ENCODE results near the gene MS4A2.
"Not testable (repeated sequence)": the region's sequence is repeated elsewhere in the genome, so short reads cannot be mapped to it uniquely, and the experiment has no call there.

MS4A2 gene

DNA sequence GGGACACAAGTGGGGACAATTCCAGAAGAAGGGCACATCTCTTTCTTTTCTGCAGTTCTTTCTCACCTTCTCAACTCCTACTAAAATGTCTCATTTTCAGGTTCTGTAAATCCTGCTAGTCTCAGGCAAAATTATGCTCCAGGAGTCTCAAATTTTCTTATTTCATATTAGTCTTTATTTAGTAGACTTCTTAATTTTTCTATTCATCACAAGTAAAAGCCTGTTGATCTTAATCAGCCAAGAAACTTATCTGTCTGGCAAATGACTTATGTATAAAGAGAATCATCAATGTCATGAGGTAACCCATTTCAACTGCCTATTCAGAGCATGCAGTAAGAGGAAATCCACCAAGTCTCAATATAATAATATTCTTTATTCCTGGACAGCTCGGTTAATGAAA, at the start of gene MS4A2:
Gene MS4A2, plus strand, starts transcription at position 301 of the 400 bp plus-strand sequence. CDS start 102 bp downstream, outside the sequence.
- no peak for DNase-seq (ENCODE audit: low read depth, low spot score)

GRCh38 chr11:60040109-60040508, 48.4 kb upstream of the MS4A2 start, which contains the start of gene OOSP2:
TSS of gene OOSP2 (plus strand) at chr11:60040409. CDS start at chr11:60040460, 51 bp downstream.
- no peak for DNase-seq (ENCODE audit: low read depth, low spot score)

More for the DNA sequence above, at the start of gene MS4A2:
- H3K27ac ChIP-seq: no peak within 1 kb of the TSS

GRCh38 chr11:60050422-60050821, 38.0 kb upstream of the MS4A2 start:
- not testable (repeated sequence) for H3K27ac ChIP-seq; DNase-seq (ENCODE audit: low read depth, low spot score)

More at GRCh38 chr11:60040109-60040508, 48.4 kb upstream of the MS4A2 start, which contains the start of gene OOSP2:
- H3K27ac ChIP-seq: no peak within 1 kb of the TSS

GRCh38 chr11:60050839-60051238, 37.6 kb upstream of the MS4A2 start:
- not testable (repeated sequence) for H3K27ac ChIP-seq; DNase-seq (ENCODE audit: low read depth, low spot score)

DNA sequence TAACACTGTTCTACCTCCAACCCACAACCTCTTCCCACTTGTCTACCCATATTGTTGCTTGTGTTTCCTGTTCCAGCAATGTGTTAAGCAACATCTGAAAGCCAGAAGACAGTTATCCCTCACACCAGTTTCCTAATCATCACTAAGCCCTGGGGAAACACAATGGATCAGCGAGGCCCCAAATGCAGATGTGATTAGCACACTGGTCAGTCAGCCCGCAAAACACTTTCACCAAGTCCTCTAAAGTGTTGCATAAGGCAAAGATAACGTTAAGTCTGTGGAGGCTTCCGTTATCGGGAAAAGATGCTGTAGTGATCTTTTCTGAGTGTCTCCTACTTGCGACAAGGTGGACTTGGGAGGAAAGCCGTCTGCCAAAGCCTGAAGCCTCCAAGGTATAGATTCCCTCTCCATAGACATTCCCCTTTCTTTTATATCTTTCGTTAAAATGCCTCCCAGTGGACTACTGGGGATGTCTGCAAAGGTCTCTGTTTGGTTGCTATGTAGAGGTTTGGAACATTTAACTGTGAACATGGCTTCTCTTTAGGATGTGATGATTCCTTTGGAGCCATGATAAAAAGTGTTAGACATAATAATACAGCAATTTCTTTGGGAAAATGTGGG, 32.0 kb upstream of the MS4A2 start, which contains the start of gene MS4A3:
Gene MS4A3, plus strand, starts transcription at position 317 of the 621 bp plus-strand sequence. CDS start 4,496 bp downstream, outside the sequence.
- no peak for DNase-seq (ENCODE audit: low read depth, low spot score)
- no peak within 1 kb of the TSS for H3K27ac ChIP-seq

DNA sequence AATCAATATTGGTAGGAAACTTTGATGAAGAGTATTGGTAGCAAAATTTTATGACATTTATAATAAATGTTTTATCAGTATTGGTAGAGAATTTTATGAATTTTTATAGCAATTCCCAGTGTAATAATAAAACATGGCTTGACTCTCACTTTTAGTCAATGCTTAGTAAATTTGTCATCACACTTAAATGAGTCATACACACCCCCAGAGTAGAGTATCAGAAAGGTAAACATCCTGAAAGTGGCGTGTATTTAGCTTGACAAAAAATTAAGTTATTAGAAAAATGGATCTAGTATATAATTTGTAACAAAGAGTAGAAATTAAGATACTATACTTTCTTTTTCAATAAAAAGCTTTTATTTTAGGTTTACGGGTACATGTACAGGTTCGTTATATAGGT, 29.4 kb upstream of the MS4A2 start:
- no peak for DNase-seq (ENCODE audit: low read depth, low spot score)
- H3K27ac ChIP-seq: no peak overlapping the region

DNA sequence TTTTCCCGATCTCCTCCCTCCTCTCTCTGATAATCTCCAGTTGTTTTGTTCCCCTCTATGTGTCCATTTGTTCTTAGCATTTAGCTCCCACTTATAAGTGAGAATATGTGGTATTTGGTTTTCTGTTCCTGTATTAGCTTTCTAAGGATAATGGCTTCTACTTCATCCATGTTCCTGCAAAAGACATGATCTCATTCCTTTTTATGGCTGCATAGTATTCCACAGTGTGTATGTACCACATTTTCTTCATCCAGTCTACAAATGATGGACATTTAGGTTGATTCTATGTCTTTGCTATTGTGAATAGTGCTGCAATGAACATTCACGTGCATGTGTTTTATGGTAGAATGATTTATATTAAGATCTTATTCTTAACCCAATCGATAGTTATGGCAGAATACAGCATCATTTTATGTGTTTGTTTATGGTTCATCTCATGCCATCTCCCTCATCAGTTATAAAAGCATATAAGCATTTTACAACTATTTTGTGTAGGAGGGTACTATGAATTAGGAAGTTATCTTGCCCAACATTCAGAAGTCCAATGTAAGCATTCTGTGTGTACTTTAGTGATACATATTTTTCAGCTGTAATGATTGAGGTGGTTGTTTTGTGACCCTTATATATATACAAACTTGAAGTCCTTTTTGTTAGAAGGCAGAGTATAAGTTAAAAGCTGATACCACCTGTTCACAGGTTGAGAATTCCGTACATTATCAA, 28.8 kb upstream of the MS4A2 start:
- no peak for DNase-seq (ENCODE audit: low read depth, low spot score)
- H3K27ac ChIP-seq: no peak overlapping the region

- no peak for DNase-seq (ENCODE audit: low read depth, low spot score)
- no peak overlapping the region for H3K27ac ChIP-seq
Measured at GRCh38 chr11:60064111-60064510, 24.4 kb upstream of the MS4A2 start.

GRCh38 chr11:60065801-60066200, 22.7 kb upstream of the MS4A2 start:
- no peak overlapping the region for H3K27ac ChIP-seq
- DNase-seq (ENCODE audit: low read depth, low spot score): no peak

DNA sequence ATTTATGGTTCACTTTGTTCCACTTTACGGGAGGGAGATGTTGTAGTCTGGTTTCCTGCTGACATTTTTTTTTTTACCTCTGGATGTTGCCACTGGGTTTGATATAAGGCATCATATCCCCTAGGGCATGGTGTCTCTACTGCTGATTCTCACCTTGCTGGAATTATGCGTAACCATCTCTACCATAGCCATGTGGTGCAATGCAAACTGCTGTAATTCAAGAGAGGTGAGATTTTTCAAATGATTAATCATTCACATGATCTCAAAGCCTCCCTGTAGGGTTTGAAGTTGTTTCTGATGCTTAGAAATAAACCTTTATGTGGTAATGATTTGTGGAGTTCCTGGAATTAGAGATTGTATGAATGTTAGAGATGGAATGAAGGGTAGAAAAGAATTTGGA, 19.0 kb upstream of the MS4A2 start:
- no peak overlapping the region for H3K27ac ChIP-seq
- peak; percentile 37 for DNase-seq (ENCODE audit: low read depth, low spot score)

- DNase-seq (ENCODE audit: low read depth, low spot score); H3K27ac ChIP-seq: not testable (repeated sequence)
Measured at GRCh38 chr11:60071644-60072043, 16.8 kb upstream of the MS4A2 start.

- no peak overlapping the region for H3K27ac ChIP-seq
- DNase-seq (ENCODE audit: low read depth, low spot score): no peak
Measured at GRCh38 chr11:60077216-60077817, 11.1 kb upstream of the MS4A2 start.

- no peak for DNase-seq (ENCODE audit: low read depth, low spot score)
- H3K27ac ChIP-seq: no peak overlapping the region
Measured at GRCh38 chr11:60077981-60078380, 10.5 kb upstream of the MS4A2 start.

GRCh38 chr11:60078745-60079144, 9.7 kb upstream of the MS4A2 start:
- no peak overlapping the region for H3K27ac ChIP-seq
- no peak for DNase-seq (ENCODE audit: low read depth, low spot score)

DNA sequence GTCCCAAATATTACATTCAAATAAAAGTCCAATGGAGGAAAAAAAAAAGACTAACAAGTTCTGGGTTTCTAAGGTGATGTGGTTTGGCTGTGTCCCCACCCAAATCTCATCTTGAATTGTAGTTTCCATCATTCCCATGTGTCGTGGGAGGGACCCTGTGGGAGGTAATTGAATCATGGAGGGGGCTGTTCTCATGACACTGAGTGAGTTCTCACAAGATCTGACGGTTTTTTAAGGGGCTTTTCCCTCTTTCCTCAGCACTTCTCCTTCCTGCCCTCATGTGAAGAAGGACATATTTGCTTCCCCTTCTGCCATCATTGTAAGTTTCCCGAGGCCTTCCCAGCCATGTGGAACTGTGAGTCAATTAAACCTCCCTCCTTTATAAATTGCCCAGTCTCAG, 7.9 kb upstream of the MS4A2 start:
- no peak overlapping the region for H3K27ac ChIP-seq
- no peak for DNase-seq (ENCODE audit: low read depth, low spot score)

DNA sequence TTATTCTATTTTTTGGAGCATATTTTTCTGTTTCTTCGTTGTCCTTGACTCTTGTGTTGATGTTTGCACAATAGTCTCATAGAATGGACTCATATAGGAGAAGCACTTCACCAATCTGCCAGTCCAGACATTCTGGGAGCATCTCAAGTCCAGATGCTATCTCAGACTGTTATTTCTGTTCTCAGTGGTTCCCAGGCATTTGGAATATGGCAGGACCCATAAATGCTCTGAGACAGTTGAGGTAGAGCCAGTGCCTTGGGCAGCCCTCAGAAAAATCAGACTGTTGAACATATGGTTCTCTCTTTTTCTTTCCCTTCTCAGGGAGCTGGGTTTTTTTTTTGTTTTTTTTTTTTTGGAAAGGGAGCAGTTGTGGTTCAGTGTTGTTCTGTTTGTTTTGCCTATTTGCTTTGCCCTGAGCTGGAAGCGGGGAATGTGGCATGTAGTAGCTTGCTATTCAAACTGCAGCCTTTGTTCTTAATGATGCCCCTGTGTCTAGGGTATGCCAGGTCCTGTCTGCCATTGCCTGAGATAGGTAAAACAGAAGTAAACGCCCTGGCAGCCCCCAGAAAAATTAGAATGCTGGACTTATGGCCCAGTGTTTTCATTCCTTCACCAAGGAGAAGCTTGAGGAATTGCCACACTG, 3.7 kb upstream of the MS4A2 start:
- peak; percentile 36 for DNase-seq (ENCODE audit: low read depth, low spot score)
- peak overlapping the region; percentile 12 for H3K27ac ChIP-seq

- no peak overlapping the region for H3K27ac ChIP-seq
- no peak for DNase-seq (ENCODE audit: low read depth, low spot score)
Measured at GRCh38 chr11:60085909-60086308, 2.6 kb upstream of the MS4A2 start.

DNA sequence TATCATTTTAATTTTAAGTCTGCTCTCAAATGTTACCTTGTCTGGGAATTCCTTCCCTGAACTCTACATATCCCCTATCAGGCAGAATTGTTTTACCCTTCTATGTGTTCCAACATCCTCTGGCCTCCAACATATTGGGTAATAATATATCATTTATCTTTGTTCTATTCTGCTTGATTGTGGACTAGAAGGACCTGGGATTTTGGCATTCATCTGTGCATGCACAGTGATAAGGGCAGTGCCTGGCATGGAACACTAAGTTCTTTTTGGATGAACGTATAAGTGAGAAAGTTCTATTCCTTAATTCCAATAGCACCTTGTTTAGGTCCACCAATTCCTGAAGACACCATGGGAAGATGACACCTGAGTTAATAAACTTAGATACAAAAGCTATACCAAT, 1.2 kb upstream of the MS4A2 start:
- DNase-seq (ENCODE audit: low read depth, low spot score): no peak
- no peak overlapping the region for H3K27ac ChIP-seq

GRCh38 chr11:60095477-60096120, 7.1 kb downstream of the MS4A2 start:
- H3K27ac ChIP-seq: no peak overlapping the region
- DNase-seq (ENCODE audit: low read depth, low spot score): no peak

- no peak for DNase-seq (ENCODE audit: low read depth, low spot score)
- H3K27ac ChIP-seq: no peak overlapping the region
Measured at GRCh38 chr11:60097189-60097588, 8.7 kb downstream of the MS4A2 start.
